ENCODE measurements around the gene KCNIP1. TPM values are rescaled to one million over a fixed set of nuclear protein-coding genes. Genes with fewer than 3 reads are reported as not detected.

The KCNIP1 gene
- total RNA-seq, 2 donors from 2014 or later: 1.6 to 13.5 TPM

- no peak for TF ChIP-seq POLR2A (IDR thresholded peaks at IDR 0.05)
- TF ChIP-seq CTCF (IDR thresholded peaks at IDR 0.05): no peak
- no peak for TF ChIP-seq POLR2AphosphoS5 (IDR thresholded peaks at IDR 0.05)
- WGBS: 90% methylated on average over 3 of the region's 3 CpGs
- no peak for DNase-seq (ENCODE audit: low spot score)
These were observed 27.1 kb upstream of the KCNIP1 start for GRCh38 chr5:170476704-170477103.

GRCh38 chr5:170477906-170478305 lies 25.9 kb upstream of the KCNIP1 start:
- DNase-seq (ENCODE audit: low spot score): no peak
- Histone ChIP-seq H3K27ac (no peak overlapping the region), H3K4me1 (replicated peaks) (no peaks in the 10 kb centered on the region), H3K27me3 (replicated peaks; ENCODE audit: insufficient read depth) (peaks cover 2% of the 10 kb centered on the region), H3K36me3 (no peaks in the 10 kb centered on the region), H3K4me3 (no peak overlapping the region), H3K9me3 (no peaks in the 10 kb centered on the region)
- TF ChIP-seq POLR2A (IDR thresholded peaks at IDR 0.05) (no peak), POLR2AphosphoS5 (IDR thresholded peaks at IDR 0.05) (no peak), CTCF (IDR thresholded peaks at IDR 0.05) (no peak)
- intact Hi-C loops (cut with DNase I): no loop called here
- WGBS: 95% methylated on average over 1 of the region's 1 CpG

More at GRCh38 chr5:170476704-170477103, 27.1 kb upstream of the KCNIP1 start:
- Histone ChIP-seq H3K27me3 (replicated peaks; ENCODE audit: insufficient read depth) (peaks cover 2% of the 10 kb centered on the region), H3K36me3 (no peaks in the 10 kb centered on the region), H3K9me3 (no peaks in the 10 kb centered on the region), H3K27ac (no peak overlapping the region), H3K4me1 (replicated peaks) (no peaks in the 10 kb centered on the region), H3K4me3 (no peak overlapping the region)
- intact Hi-C loops (cut with DNase I): no loop called here

- Histone ChIP-seq H3K27me3 (replicated peaks; ENCODE audit: insufficient read depth) (peaks cover 2% of the 10 kb centered on the region), H3K4me3 (no peak overlapping the region), H3K4me1 (replicated peaks) (no peaks in the 10 kb centered on the region), H3K36me3 (no peaks in the 10 kb centered on the region), H3K9me3 (no peaks in the 10 kb centered on the region), H3K27ac (no peak overlapping the region)
- 94% methylated on average over 6 of the region's 6 CpGs for WGBS
- DNase-seq (ENCODE audit: low spot score): no peak
- TF ChIP-seq CTCF (IDR thresholded peaks at IDR 0.05): no peak
- TF ChIP-seq POLR2A (IDR thresholded peaks at IDR 0.05): no peak
- no peak for TF ChIP-seq POLR2AphosphoS5 (IDR thresholded peaks at IDR 0.05)
- intact Hi-C loops (cut with DNase I): no loop called here
These were observed 25.5 kb upstream of the KCNIP1 start for GRCh38 chr5:170478306-170478705.

- no peaks in the 10 kb centered on the region for H3K36me3 ChIP-seq
- TF ChIP-seq POLR2AphosphoS5 (IDR thresholded peaks at IDR 0.05) (no peak), CTCF (IDR thresholded peaks at IDR 0.05) (no peak), POLR2A (IDR thresholded peaks at IDR 0.05) (no peak)
- intact Hi-C loops (cut with DNase I): no loop called here
- 52% methylated on average over 4 of the region's 4 CpGs for WGBS
- no peaks in the 10 kb centered on the region for H3K4me1 ChIP-seq (replicated peaks)
- no peak overlapping the region for H3K27ac ChIP-seq
- H3K27me3 ChIP-seq (replicated peaks; ENCODE audit: insufficient read depth): no peaks in the 10 kb centered on the region
- DNase-seq (ENCODE audit: low spot score): no peak
- H3K9me3 ChIP-seq: no peaks in the 10 kb centered on the region
- H3K4me3 ChIP-seq: no peak overlapping the region
These were observed 24.3 kb upstream of the KCNIP1 start for GRCh38 chr5:170479484-170479883.

- no peak for TF ChIP-seq POLR2A (IDR thresholded peaks at IDR 0.05)
- no peak for TF ChIP-seq CTCF (IDR thresholded peaks at IDR 0.05)
- no peak for TF ChIP-seq POLR2AphosphoS5 (IDR thresholded peaks at IDR 0.05)
- intact Hi-C loops (cut with DNase I): no loop called here
- Histone ChIP-seq H3K4me1 (replicated peaks) (no peaks in the 10 kb centered on the region), H3K27ac (no peak overlapping the region), H3K36me3 (no peaks in the 10 kb centered on the region), H3K9me3 (no peaks in the 10 kb centered on the region), H3K27me3 (replicated peaks; ENCODE audit: insufficient read depth) (no peaks in the 10 kb centered on the region), H3K4me3 (no peak overlapping the region)
- 92% methylated on average over 5 of the region's 5 CpGs for WGBS
- no peak for DNase-seq (ENCODE audit: low spot score)
These were observed 23.6 kb upstream of the KCNIP1 start for GRCh38 chr5:170480260-170480659.
